ENCODE results near the gene DNAH9. TPM values are rescaled to one million over a fixed set of nuclear protein-coding genes. Genes with fewer than 3 reads are reported as not detected.

Gene DNAH9
- total RNA-seq, 1 donor: under 0.01 TPM

- no peaks in the 10 kb centered on the region for H3K27me3 ChIP-seq (ENCODE audit: insufficient read depth, low read length)
- H3K9me3 ChIP-seq (ENCODE audit: low read depth, low read length): no peaks in the 10 kb centered on the region
- no peaks in the 10 kb centered on the region for H3K4me1 ChIP-seq (ENCODE audit: insufficient read depth, low read length)
- no peak overlapping the region for H3K4me3 ChIP-seq (ENCODE audit: low read length)
Measured at GRCh38 chr17:11853321-11854151, 255.3 kb downstream of the DNAH9 start.

DNA sequence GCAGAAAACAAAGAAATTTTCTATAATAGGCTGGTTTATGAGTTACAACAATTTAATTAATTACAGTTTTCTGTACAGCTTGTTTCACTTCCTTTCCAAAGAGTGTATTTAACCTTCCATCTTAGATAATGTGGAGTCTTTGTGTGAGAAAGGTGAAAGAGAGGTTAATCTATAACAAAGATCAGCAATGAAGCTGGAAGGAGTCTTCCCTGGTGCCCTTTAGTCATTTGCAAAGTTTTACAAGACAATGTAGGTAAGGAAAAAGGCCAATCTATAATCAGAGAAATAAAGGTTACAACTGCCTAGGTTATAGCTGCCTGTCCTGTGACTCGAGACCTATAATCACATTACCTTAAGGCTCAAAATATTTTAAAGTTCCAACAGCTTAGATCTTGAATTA, 257.0 kb downstream of the DNAH9 start:
- Histone ChIP-seq H3K4me1 (ENCODE audit: insufficient read depth, low read length) (no peaks in the 10 kb centered on the region), H3K27me3 (ENCODE audit: insufficient read depth, low read length) (no peaks in the 10 kb centered on the region), H3K4me3 (ENCODE audit: low read length) (no peak overlapping the region), H3K9me3 (ENCODE audit: low read depth, low read length) (no peaks in the 10 kb centered on the region)

DNA sequence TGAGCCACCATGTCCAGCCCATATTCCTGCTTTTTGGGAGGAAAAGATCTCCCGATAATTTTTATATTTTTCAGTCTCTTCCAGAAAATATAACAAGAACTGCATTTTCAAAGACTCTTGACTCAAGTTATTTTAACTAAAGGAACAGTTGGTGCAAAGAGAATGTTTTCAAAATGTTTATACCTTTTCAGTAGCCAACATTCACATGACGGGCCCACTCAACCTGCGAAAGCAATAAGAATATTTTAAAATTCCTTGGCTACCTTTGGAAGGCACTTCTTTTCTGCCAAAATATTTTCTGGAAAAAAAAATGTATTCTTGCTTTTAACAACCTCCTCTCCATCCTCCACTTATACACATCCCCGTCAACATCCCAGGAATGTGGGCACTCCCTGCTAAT, 258.7 kb downstream of the DNAH9 start:
- Histone ChIP-seq H3K9me3 (ENCODE audit: low read depth, low read length) (no peaks in the 10 kb centered on the region), H3K27me3 (ENCODE audit: insufficient read depth, low read length) (no peaks in the 10 kb centered on the region), H3K4me3 (ENCODE audit: low read length) (no peak overlapping the region), H3K4me1 (ENCODE audit: insufficient read depth, low read length) (no peaks in the 10 kb centered on the region)

- H3K9me3 ChIP-seq (ENCODE audit: low read depth, low read length): no peaks in the 10 kb centered on the region
- H3K4me3 ChIP-seq (ENCODE audit: low read length): no peak overlapping the region
- no peaks in the 10 kb centered on the region for H3K4me1 ChIP-seq (ENCODE audit: insufficient read depth, low read length)
- H3K27me3 ChIP-seq (ENCODE audit: insufficient read depth, low read length): no peaks in the 10 kb centered on the region
Measured at GRCh38 chr17:11869680-11870394, 271.6 kb downstream of the DNAH9 start.

- no peaks in the 10 kb centered on the region for H3K27me3 ChIP-seq (ENCODE audit: insufficient read depth, low read length)
- H3K9me3 ChIP-seq (ENCODE audit: low read depth, low read length): no peaks in the 10 kb centered on the region
- no peak overlapping the region for H3K4me3 ChIP-seq (ENCODE audit: low read length)
- no peaks in the 10 kb centered on the region for H3K4me1 ChIP-seq (ENCODE audit: insufficient read depth, low read length)
Measured at GRCh38 chr17:11871773-11872172, 273.5 kb downstream of the DNAH9 start.

DNA sequence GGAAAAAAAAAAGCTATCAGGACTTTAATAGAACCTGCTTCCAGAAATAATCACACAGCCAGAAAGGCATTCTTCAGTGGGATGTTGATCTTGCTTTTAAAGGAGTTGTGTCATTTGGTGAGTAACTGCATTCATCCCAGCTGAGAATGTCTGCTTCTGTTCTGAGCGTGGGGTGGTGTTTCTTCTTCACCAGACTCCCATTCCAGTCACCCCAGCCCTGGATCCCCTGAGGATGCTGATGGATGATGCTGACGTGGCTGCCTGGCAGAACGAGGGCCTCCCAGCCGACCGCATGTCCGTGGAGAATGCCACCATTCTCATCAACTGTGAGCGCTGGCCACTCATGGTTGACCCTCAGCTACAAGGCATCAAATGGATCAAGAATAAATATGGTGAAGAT, 276.5 kb downstream of the DNAH9 start:
- no peaks in the 10 kb centered on the region for H3K4me1 ChIP-seq (ENCODE audit: insufficient read depth, low read length)
- H3K27me3 ChIP-seq (ENCODE audit: insufficient read depth, low read length): no peaks in the 10 kb centered on the region

DNA sequence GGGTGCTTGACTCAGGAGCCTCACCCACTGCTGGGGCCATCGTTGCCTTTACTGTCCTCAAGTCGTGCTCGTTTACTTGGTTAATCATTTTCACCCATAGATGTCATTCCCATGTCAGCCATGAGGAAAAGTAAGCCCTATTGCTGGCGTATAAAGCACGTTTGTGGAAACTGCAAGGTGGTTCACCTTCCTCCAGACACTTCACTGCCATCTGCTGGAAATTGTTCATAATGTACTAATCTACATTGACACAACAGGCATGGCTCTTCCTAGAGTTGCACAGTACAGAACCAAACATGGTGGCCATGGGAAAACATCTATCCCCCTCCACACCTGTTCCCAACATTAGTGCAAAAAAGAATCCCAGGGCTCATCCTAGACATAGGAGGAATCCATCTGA, 282.4 kb downstream of the DNAH9 start:
- H3K9me3 ChIP-seq (ENCODE audit: low read depth, low read length): no peaks in the 10 kb centered on the region
- H3K27me3 ChIP-seq (ENCODE audit: insufficient read depth, low read length): no peaks in the 10 kb centered on the region
- no peak overlapping the region for H3K4me3 ChIP-seq (ENCODE audit: low read length)
- no peaks in the 10 kb centered on the region for H3K4me1 ChIP-seq (ENCODE audit: insufficient read depth, low read length)

More for the DNA sequence above, 276.5 kb downstream of the DNAH9 start:
- Histone ChIP-seq H3K4me3 (ENCODE audit: low read length) (no peak overlapping the region), H3K9me3 (ENCODE audit: low read depth, low read length) (no peaks in the 10 kb centered on the region)

DNA sequence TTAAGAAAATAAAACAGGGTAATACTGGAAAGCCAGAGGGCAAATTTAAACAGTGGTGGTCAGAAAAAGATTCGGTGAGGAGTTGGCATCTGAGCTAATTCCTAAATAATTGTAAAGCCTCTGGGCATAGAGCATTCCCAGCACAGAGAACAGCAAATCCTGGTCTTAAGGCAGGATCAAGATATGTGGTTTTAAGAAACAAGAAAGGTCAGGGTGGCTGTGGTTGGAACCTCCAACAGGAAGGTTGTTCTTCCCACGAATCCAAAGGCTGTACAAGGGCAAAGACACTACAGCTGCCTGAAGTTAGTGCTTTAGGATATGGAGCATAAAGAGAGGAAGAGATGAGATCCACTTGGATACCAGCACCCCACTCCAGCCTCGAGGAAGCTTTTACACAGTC, 284.4 kb downstream of the DNAH9 start:
- Histone ChIP-seq H3K4me3 (ENCODE audit: low read length) (no peak overlapping the region), H3K9me3 (ENCODE audit: low read depth, low read length) (no peaks in the 10 kb centered on the region), H3K4me1 (ENCODE audit: insufficient read depth, low read length) (no peaks in the 10 kb centered on the region), H3K27me3 (ENCODE audit: insufficient read depth, low read length) (no peaks in the 10 kb centered on the region)

DNA sequence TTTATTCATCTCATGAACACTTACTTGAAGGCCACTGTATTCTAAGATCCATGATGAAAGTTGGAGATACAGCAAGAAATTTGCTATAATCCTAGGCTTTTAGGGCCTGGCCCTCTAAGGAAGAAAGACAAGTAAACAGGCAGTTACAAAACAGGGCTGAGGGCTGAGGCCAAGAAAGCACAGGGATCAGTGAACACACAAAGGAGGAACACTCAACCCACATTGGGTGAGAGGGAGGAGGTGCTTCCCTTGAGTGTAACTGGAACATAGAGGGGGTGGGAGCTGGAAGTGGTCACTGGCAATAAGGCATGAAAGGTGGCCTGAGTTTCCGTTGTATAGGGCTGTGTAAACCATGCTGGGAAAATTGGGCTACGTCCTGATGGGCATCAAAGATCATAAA, 286.8 kb downstream of the DNAH9 start:
- no peaks in the 10 kb centered on the region for H3K27me3 ChIP-seq (ENCODE audit: insufficient read depth, low read length)
- no peaks in the 10 kb centered on the region for H3K9me3 ChIP-seq (ENCODE audit: low read depth, low read length)
- H3K4me3 ChIP-seq (ENCODE audit: low read length): no peak overlapping the region
- no peaks in the 10 kb centered on the region for H3K4me1 ChIP-seq (ENCODE audit: insufficient read depth, low read length)

DNA sequence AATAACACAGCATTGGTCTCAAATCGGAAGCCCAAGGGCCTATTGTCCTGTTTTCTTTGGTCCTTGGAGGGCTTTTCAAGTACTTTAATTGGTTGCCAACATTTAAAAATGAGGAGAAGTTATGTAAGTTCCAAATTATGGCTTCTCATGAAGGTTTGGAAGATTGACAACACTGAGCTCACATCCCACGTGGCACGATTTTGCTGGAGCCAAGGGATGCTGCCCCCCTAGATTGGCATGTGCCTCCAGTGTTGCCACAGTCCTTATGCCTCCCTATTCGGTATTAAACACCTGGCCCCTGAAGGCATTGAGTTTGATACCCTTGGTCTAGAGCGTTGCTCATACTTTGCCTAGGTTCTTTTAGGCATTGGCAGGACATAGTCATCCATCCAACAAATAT, 291.0 kb downstream of the DNAH9 start:
- Histone ChIP-seq H3K9me3 (ENCODE audit: low read depth, low read length) (no peaks in the 10 kb centered on the region), H3K4me1 (ENCODE audit: insufficient read depth, low read length) (no peaks in the 10 kb centered on the region), H3K4me3 (ENCODE audit: low read length) (no peak overlapping the region), H3K27me3 (ENCODE audit: insufficient read depth, low read length) (no peaks in the 10 kb centered on the region)

GRCh38 chr17:11893862-11894261, 295.6 kb downstream of the DNAH9 start:
- Histone ChIP-seq H3K27me3 (ENCODE audit: insufficient read depth, low read length) (no peaks in the 10 kb centered on the region), H3K4me3 (ENCODE audit: low read length) (no peak overlapping the region), H3K9me3 (ENCODE audit: low read depth, low read length) (no peaks in the 10 kb centered on the region), H3K4me1 (ENCODE audit: insufficient read depth, low read length) (no peaks in the 10 kb centered on the region)

GRCh38 chr17:11896199-11896598, 297.9 kb downstream of the DNAH9 start:
- Histone ChIP-seq H3K27me3 (ENCODE audit: insufficient read depth, low read length) (no peaks in the 10 kb centered on the region), H3K4me1 (ENCODE audit: insufficient read depth, low read length) (no peaks in the 10 kb centered on the region), H3K4me3 (ENCODE audit: low read length) (no peak overlapping the region), H3K9me3 (ENCODE audit: low read depth, low read length) (no peaks in the 10 kb centered on the region)

DNA sequence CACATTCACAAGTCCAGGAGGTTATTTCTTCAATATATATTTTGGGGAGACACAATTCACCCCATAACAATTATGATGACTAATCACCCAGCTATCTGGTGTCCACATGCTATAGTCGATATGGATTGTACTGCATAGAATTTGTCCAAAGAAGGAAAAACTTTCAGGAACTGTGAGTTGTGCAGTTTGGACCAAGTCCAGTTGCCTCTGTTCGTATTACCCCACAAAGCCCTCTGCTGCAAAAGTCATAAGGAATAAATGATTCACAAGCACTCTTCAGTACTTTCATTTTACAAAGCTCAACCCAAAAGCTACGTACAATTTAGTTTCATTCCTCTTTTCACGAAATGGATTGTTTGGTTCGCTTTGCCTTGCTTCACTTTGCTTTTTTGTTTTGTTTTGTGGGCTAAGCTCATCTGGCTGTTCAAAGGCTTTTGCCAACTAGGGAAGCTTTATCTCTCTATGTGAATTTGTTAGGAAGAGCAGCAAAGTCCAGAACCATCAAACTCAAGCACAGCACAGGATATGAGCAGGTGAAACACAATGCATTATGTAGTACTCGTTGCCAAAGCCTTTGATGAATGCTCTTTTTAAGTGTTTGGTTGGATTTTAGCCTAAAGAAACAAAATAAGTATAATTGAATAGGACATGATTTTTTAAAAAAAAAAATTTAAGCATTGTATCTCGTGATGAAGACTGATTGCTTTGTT, 300.4 kb downstream of the DNAH9 start:
- Histone ChIP-seq H3K4me1 (ENCODE audit: insufficient read depth, low read length) (no peaks in the 10 kb centered on the region), H3K4me3 (ENCODE audit: low read length) (no peak overlapping the region), H3K27me3 (ENCODE audit: insufficient read depth, low read length) (no peaks in the 10 kb centered on the region), H3K9me3 (ENCODE audit: low read depth, low read length) (no peaks in the 10 kb centered on the region)

DNA sequence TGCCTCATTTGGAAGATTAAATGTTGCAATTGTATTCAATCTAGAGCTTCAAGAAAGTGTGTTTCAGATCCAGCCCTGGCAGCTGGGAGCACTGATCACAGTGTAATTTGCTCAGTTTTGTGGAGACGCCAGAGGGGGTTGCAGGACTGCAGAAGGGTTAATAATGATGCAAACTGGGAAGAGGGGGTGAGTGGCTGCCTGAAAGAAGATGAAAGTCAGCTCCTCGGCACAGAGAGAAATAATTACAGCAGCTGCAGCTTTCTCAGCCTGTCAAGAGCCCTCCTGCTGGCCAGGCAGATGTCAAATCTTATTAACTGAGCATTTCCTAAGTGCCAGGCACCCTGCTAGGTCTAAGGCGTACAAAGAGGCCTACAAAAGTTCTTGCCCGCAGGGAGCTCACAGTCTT, 301.3 kb downstream of the DNAH9 start:
- Histone ChIP-seq H3K4me1 (ENCODE audit: insufficient read depth, low read length) (no peaks in the 10 kb centered on the region), H3K9me3 (ENCODE audit: low read depth, low read length) (no peaks in the 10 kb centered on the region), H3K27me3 (ENCODE audit: insufficient read depth, low read length) (no peaks in the 10 kb centered on the region), H3K4me3 (ENCODE audit: low read length) (no peak overlapping the region)

GRCh38 chr17:11900041-11900476, 301.8 kb downstream of the DNAH9 start:
- Histone ChIP-seq H3K9me3 (ENCODE audit: low read depth, low read length) (no peaks in the 10 kb centered on the region), H3K27me3 (ENCODE audit: insufficient read depth, low read length) (no peaks in the 10 kb centered on the region), H3K4me3 (ENCODE audit: low read length) (no peak overlapping the region), H3K4me1 (ENCODE audit: insufficient read depth, low read length) (no peaks in the 10 kb centered on the region)
